GM19240 (cell line): ENCODE measurements around the gene PROCR.
"Not testable (repeated sequence)": the region's sequence is repeated elsewhere in the genome, so short reads cannot be mapped to it uniquely, and the experiment has no call there.

Experiments used
- DNase-seq: peaks from one replicate; pipeline ENCODE4 v3.0.0; 2011; ENCODE audit warnings: low spot score; ENCODE audit not compliant: insufficient read length

The PROCR gene

GRCh38 chr20:35171753-35172433 lies at the start of gene PROCR:
Gene PROCR (plus strand): TSS chr20:35172072. CDS start chr20:35172155, 83 bp downstream.
- no peak for DNase-seq

GRCh38 chr20:35122756-35123405 lies 49.0 kb upstream of the PROCR start:
- DNase-seq, result no peak

GRCh38 chr20:35125753-35126152 lies 46.1 kb upstream of the PROCR start:
- DNase-seq, result no peak

GRCh38 chr20:35129647-35130069 lies 42.2 kb upstream of the PROCR start:
- DNase-seq, result no peak

- no peak for DNase-seq
These were observed 39.9 kb upstream of the PROCR start for GRCh38 chr20:35131934-35132333.

GRCh38 chr20:35133031-35133430 lies 38.8 kb upstream of the PROCR start:
- no peak for DNase-seq

GRCh38 chr20:35133735-35134134 lies 38.1 kb upstream of the PROCR start:
- DNase-seq, result no peak

- no peak for DNase-seq
These were observed 37.4 kb upstream of the PROCR start for GRCh38 chr20:35134472-35134871.

- no peak for DNase-seq
These were observed 37.0 kb upstream of the PROCR start for GRCh38 chr20:35134880-35135279.

- no peak for DNase-seq
These were observed 35.8 kb upstream of the PROCR start for GRCh38 chr20:35135867-35136586.

- DNase-seq, result no peak
These were observed 27.2 kb upstream of the PROCR start for GRCh38 chr20:35144694-35145093.

GRCh38 chr20:35145141-35145564 lies 26.7 kb upstream of the PROCR start:
- DNase-seq, result peak; percentile 23

GRCh38 chr20:35146299-35146919 lies 25.5 kb upstream of the PROCR start:
- DNase-seq, result no peak

GRCh38 chr20:35146920-35147574 lies 24.8 kb upstream of the PROCR start, which contains the start of gene EDEM2:
Gene EDEM2 (minus strand): TSS chr20:35147336. CDS start chr20:35147258, 78 bp downstream.
- peak; percentile 95 for DNase-seq

- DNase-seq, result not testable (repeated sequence)
These were observed 24.2 kb upstream of the PROCR start for GRCh38 chr20:35147575-35148071.

GRCh38 chr20:35150846-35151579 lies 20.9 kb upstream of the PROCR start:
- no peak for DNase-seq

- no peak for DNase-seq
These were observed 20.1 kb upstream of the PROCR start for GRCh38 chr20:35151736-35152135.

- no peak for DNase-seq
These were observed 15.9 kb upstream of the PROCR start for GRCh38 chr20:35155936-35156335.

GRCh38 chr20:35156978-35157377 lies 14.9 kb upstream of the PROCR start:
- DNase-seq, result no peak

- not testable (repeated sequence) for DNase-seq
These were observed 11.5 kb upstream of the PROCR start for GRCh38 chr20:35160341-35160740.
